ENCODE results near the gene VWA3A.

DNA sequence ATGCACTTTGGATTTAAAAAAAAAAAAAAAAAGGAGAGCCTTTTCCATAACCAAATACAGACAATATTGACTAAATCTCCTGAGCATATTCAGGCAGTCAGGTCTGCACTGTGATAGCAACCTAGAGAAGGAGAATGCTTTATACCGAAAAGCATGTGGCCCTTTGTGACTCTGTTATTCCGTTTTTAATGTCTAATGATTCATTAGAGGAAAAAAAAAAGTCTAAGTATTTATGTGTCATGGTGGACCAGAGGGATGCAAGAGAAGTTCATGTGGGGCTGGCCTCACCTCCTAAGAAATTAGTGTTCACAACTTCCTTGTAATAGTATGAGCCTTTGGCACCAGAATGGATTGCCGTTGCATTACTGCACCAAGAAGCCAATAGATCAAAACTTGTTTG is 11.3 kb upstream of the VWA3A start:
- TF ChIP-seq POLR2A (IDR thresholded peaks at IDR 0.05; ENCODE audit: low read length) (no peak), BHLHE40 (IDR thresholded peaks at IDR 0.05; ENCODE audit: low read depth, low read length) (no peak), CHD4 (IDR thresholded peaks at IDR 0.05; ENCODE audit: borderline replicate concordance) (no peak), ESRRA (IDR thresholded peaks at IDR 0.05; ENCODE audit: borderline replicate concordance, low read length) (no peak), POLR2AphosphoS2 (conservative IDR thresholded peaks at IDR 0.05; ENCODE audit: low read length) (no peak), TP53 (CRISPR knock-in tag; IDR thresholded peaks at IDR 0.05) (no peak)
- TF ChIP-seq, protein P1, sequence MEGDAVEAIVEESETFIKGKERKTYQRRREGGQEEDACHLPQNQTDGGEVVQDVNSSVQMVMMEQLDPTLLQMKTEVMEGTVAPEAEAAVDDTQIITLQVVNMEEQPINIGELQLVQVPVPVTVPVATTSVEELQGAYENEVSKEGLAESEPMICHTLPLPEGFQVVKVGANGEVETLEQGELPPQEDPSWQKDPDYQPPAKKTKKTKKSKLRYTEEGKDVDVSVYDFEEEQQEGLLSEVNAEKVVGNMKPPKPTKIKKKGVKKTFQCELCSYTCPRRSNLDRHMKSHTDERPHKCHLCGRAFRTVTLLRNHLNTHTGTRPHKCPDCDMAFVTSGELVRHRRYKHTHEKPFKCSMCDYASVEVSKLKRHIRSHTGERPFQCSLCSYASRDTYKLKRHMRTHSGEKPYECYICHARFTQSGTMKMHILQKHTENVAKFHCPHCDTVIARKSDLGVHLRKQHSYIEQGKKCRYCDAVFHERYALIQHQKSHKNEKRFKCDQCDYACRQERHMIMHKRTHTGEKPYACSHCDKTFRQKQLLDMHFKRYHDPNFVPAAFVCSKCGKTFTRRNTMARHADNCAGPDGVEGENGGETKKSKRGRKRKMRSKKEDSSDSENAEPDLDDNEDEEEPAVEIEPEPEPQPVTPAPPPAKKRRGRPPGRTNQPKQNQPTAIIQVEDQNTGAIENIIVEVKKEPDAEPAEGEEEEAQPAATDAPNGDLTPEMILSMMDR (IDR thresholded peaks at IDR 0.05): no peak
- TF ChIP-seq, protein P2, sequence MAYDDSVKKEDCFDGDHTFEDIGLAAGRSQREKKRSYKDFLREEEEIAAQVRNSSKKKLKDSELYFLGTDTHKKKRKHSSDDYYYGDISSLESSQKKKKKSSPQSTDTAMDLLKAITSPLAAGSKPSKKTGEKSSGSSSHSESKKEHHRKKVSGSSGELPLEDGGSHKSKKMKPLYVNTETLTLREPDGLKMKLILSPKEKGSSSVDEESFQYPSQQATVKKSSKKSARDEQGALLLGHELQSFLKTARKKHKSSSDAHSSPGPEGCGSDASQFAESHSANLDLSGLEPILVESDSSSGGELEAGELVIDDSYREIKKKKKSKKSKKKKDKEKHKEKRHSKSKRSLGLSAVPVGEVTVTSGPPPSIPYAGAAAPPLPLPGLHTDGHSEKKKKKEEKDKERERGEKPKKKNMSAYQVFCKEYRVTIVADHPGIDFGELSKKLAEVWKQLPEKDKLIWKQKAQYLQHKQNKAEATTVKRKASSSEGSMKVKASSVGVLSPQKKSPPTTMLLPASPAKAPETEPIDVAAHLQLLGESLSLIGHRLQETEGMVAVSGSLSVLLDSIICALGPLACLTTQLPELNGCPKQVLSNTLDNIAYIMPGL (CRISPR knock-in tag; IDR thresholded peaks at IDR 0.05; ENCODE audit: borderline replicate concordance): no peak
- TF ChIP-seq, protein P3, sequence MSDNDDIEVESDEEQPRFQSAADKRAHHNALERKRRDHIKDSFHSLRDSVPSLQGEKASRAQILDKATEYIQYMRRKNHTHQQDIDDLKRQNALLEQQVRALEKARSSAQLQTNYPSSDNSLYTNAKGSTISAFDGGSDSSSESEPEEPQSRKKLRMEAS (IDR thresholded peaks at IDR 0.05): no peak

Measured in A549 (cell line).